ENCODE results near the gene SUSD3. TPM values are rescaled to one million over a fixed set of nuclear protein-coding genes. Genes with fewer than 3 reads are reported as not detected.

The SUSD3 gene
- total RNA-seq, 2 donors from 2014 or later, result 7.0 to 21.4 TPM

- H3K27ac ChIP-seq, result peak overlapping the region; percentile 81 to 93
- no peak for TF ChIP-seq CTCF (IDR thresholded peaks at IDR 0.05)
- ATAC-seq (ENCODE audit: insufficient number of reproducible peaks, low FRiP score, low read depth), result no peak
- H3K4me3 ChIP-seq, result peak overlapping the region; percentile 86
- H3K27me3 ChIP-seq (replicated peaks; ENCODE audit: insufficient read depth), result no peaks in the 10 kb centered on the region
- H3K9me3 ChIP-seq, result no peaks in the 10 kb centered on the region
- no peaks in the 10 kb centered on the region for H3K36me3 ChIP-seq
- no peak for DNase-seq (ENCODE audit: low spot score)
- peaks cover 35 to 61% of the 10 kb centered on the region in 2 donors for H3K4me1 ChIP-seq (ENCODE audit: control insufficient read depth in 1 of 2, low read depth in 2 of 2)
Measured at GRCh38 chr9:93057703-93058354, 672 bp upstream of the SUSD3 start.

- Histone ChIP-seq H3K4me3 (peak overlapping the region; percentile 86), H3K36me3 (no peaks in the 10 kb centered on the region), H3K27me3 (replicated peaks; ENCODE audit: insufficient read depth) (no peaks in the 10 kb centered on the region), H3K4me1 (ENCODE audit: control insufficient read depth in 1 of 2, low read depth in 2 of 2) (peaks cover 29 to 53% of the 10 kb centered on the region in 2 donors), H3K27ac (peak overlapping the region; percentile 81 to 93), H3K9me3 (no peaks in the 10 kb centered on the region)
- TF ChIP-seq CTCF (IDR thresholded peaks at IDR 0.05), result no peak
- no peak for ATAC-seq (ENCODE audit: insufficient number of reproducible peaks, low FRiP score, low read depth)
- no peak for DNase-seq (ENCODE audit: low spot score)
Measured at GRCh38 chr9:93059011-93059714, 662 bp downstream of the SUSD3 start.

GRCh38 chr9:93059715-93060578 is 1.4 kb downstream of the SUSD3 start:
- Histone ChIP-seq H3K9me3 (no peaks in the 10 kb centered on the region), H3K27me3 (replicated peaks; ENCODE audit: insufficient read depth) (no peaks in the 10 kb centered on the region), H3K4me3 (peak overlapping the region; percentile 86), H3K4me1 (ENCODE audit: control insufficient read depth in 1 of 2, low read depth in 2 of 2) (peaks cover 30 to 53% of the 10 kb centered on the region in 2 donors), H3K27ac (peak overlapping the region; percentile 51 to 65), H3K36me3 (no peaks in the 10 kb centered on the region)
- no peak for DNase-seq (ENCODE audit: low spot score)
- no peak for TF ChIP-seq CTCF (IDR thresholded peaks at IDR 0.05)
- ATAC-seq (ENCODE audit: insufficient number of reproducible peaks, low FRiP score, low read depth), result no peak

- no peak for DNase-seq (ENCODE audit: low spot score)
- no peak for ATAC-seq (ENCODE audit: insufficient number of reproducible peaks, low FRiP score, low read depth)
- no peaks in the 10 kb centered on the region for H3K9me3 ChIP-seq
- peaks cover 32 to 55% of the 10 kb centered on the region in 2 donors for H3K4me1 ChIP-seq (ENCODE audit: control insufficient read depth in 1 of 2, low read depth in 2 of 2)
- H3K36me3 ChIP-seq, result no peaks in the 10 kb centered on the region
- no peak for TF ChIP-seq CTCF (IDR thresholded peaks at IDR 0.05)
- H3K27me3 ChIP-seq (replicated peaks; ENCODE audit: insufficient read depth), result no peaks in the 10 kb centered on the region
- H3K27ac ChIP-seq, result peak overlapping the region; percentile 1 to 8
- no peak overlapping the region for H3K4me3 ChIP-seq
Measured at GRCh38 chr9:93060746-93061259, 2.3 kb downstream of the SUSD3 start.
